Coronary artery (tissue), 2 donors: ENCODE measurements around the gene OLFM2.
"Not testable (repeated sequence)": the region's sequence is repeated elsewhere in the genome, so short reads cannot be mapped to it uniquely, and the experiment has no call there.

Source experiments
- DNase-seq: peaks from one replicate; pipeline ENCODE4 v3.0.0-alpha.2; 2017; ENCODE audit warnings: low spot score
- H3K27ac ChIP-seq, 2 donors: fragments of 200-600 bp; sonication (generic); one replicate each; pipeline ENCODE4 v1.5.1; 2016 to 2019
- H3K4me3 ChIP-seq: fragments of 200-600 bp; sonication (generic); 2 replicates; pipeline ENCODE4 v1.5.1; 2016; ENCODE audit warnings: mild to moderate bottlenecking, moderate library complexity
- CTCF ChIP-seq: fragments of 200-600 bp; sonication (generic); IDR thresholded peaks from one replicate; pipeline ENCODE4 v1.5.1; 2019; ENCODE audit warnings: antibody characterized with exemption

OLFM2 gene

GRCh38 chr19:9847087-9847671 is 89.1 kb downstream of the OLFM2 start:
- no peak for DNase-seq
- H3K4me3 ChIP-seq, result no peak overlapping the region
- no peak for TF ChIP-seq CTCF
- H3K27ac ChIP-seq, result peak overlapping the region in 1 of 2 donors; percentile 18

GRCh38 chr19:9843626-9844273 is 92.6 kb downstream of the OLFM2 start:
- H3K4me3 ChIP-seq, H3K27ac ChIP-seq, DNase-seq: not testable (repeated sequence)

GRCh38 chr19:9842834-9843625 is 93.3 kb downstream of the OLFM2 start:
- no peak for TF ChIP-seq CTCF
- no peak for DNase-seq
- Histone ChIP-seq H3K27ac (no peak overlapping the region), H3K4me3 (no peak overlapping the region)

- Histone ChIP-seq H3K4me3 (no peak overlapping the region), H3K27ac (no peak overlapping the region)
- TF ChIP-seq CTCF, result no peak
- no peak for DNase-seq
Observed at GRCh38 chr19:9839415-9839814, 96.9 kb downstream of the OLFM2 start.

- no peak for DNase-seq
- no peak overlapping the region for H3K27ac ChIP-seq
- no peak overlapping the region for H3K4me3 ChIP-seq
- TF ChIP-seq CTCF, result no peak
Observed at GRCh38 chr19:9838324-9838723, 98.0 kb downstream of the OLFM2 start.

GRCh38 chr19:9836021-9836420 is 100.3 kb downstream of the OLFM2 start:
- H3K27ac ChIP-seq, result no peak overlapping the region
- DNase-seq, result no peak
- no peak for TF ChIP-seq CTCF
- H3K4me3 ChIP-seq, result peak overlapping the region; percentile 98

- DNase-seq, result no peak
- Histone ChIP-seq H3K4me3 (peak overlapping the region; percentile 98), H3K27ac (peak overlapping the region; percentile 58 to 85)
- TF ChIP-seq CTCF, result no peak
Observed at GRCh38 chr19:9835507-9835949, 100.8 kb downstream of the OLFM2 start.
